ENCODE data around the gene TIGD3. TPM values are rescaled to one million over a fixed set of nuclear protein-coding genes. Genes with fewer than 3 reads are reported as not detected.

The TIGD3 gene
- total and polyA plus RNA-seq, 9 of the 15 experiments (the other 6 are each of a cell fraction or from before 2014, with no cell fraction given): 0.06 to 1.3 (median 0.56) TPM

GRCh38 chr11:65357856-65358356 lies 3.4 kb downstream of the TIGD3 start (continued):
- TF ChIP-seq HDAC6 (IDR thresholded peaks at IDR 0.05; ENCODE audit: low read depth, low read length): no peak
- peak in 1 of 2 experiments; percentile 59; a peak in 1 of 4 replicates for TF ChIP-seq RCOR1 (IDR thresholded peaks at IDR 0.05; ENCODE audit: borderline replicate concordance in 1 of 2, low read depth in 2 of 2, low read length in 2 of 2)
- TF ChIP-seq CEBPB (tag; IDR thresholded peaks at IDR 0.05): peak; percentile 85
- no peak for TF ChIP-seq SNIP1 (IDR thresholded peaks at IDR 0.05; ENCODE audit: low read depth)
- TF ChIP-seq ARID2 (IDR thresholded peaks at IDR 0.05): no peak
- TF ChIP-seq GATAD2A (IDR thresholded peaks at IDR 0.05): 0 out of 2 replicates have a peak, but pooled peaks have one; percentile 16
- TF ChIP-seq MYC (IDR thresholded peaks at IDR 0.05; ENCODE audit: low read depth, low read length): 0 out of 2 replicates have a peak, but pooled peaks have one; percentile 20
- TF ChIP-seq MYC (CRISPR knock-in tag; IDR thresholded peaks at IDR 0.05; ENCODE audit: borderline replicate concordance, low read depth): no peak

DNA sequence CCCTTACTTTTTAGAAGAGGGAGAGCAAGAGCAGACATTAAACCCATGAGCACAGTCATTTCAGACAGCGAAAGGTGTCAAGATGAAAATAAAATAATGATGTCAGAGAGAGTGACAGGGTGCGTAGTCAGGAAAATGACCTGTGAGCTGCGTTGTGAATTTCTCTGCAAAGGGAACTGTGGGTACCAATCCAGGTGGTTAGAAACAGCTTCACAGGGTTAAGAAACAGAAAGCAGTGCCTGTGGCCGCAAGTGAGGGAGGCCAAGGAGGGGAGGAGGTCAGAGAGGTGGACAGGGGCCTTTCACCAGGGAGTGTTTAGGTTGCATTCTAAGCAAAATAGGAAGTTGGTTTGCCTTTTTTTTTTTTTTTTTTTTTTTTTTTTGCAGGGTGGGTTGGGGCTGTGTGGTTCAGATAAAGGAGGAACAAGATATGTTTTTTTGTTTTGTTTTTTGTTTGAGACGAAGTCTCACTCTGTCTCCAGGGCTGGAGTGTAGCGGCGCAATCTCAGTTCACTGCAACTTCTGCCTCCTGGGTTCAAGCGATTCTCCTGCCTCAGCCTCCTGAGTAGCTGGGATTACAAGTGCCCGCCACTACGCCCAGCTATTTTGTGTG lies 7.9 kb downstream of the TIGD3 start:
- Histone ChIP-seq H3K4me3 (no peak overlapping the region), H4K20me1 (replicated peaks; ENCODE audit: control insufficient read depth, insufficient read depth, low read length) (no peaks in the 10 kb centered on the region), H3K27me3 (ENCODE audit: control insufficient read depth in 2 of 2, insufficient read depth in 2 of 2, low read length in 2 of 2) (no peaks in the 10 kb centered on the region), H3K4me2 (ENCODE audit: insufficient read depth, low read length) (peak overlapping the region; percentile 57), H3K9me1 (ENCODE audit: control insufficient read depth, insufficient read depth, low read length) (no peaks in the 10 kb centered on the region), H3K9ac (ENCODE audit: insufficient read depth in 1 of 2, low read depth in 2 of 2, low read length in 2 of 2) (peak overlapping the region in 1 of 2 experiments; percentile 69; a peak in 1 of 4 replicates), H3K79me2 (ENCODE audit: control insufficient read depth, insufficient read depth, low read length) (peaks cover 6% of the 10 kb centered on the region; the same call in 2 of the 3 replicates), H3K27ac (ENCODE audit: extremely low read depth, low read depth, low read length) (peak overlapping the region; percentile 39; the same call in 1 of the 3 replicates), H2AFZ (ENCODE audit: low read depth, low read length) (peak overlapping the region; percentile 49; the same call in 1 of the 2 replicates), H3K36me3 (ENCODE audit: control insufficient read depth, insufficient read depth, low read length) (no peaks in the 10 kb centered on the region), H3K9me3 (replicated peaks; ENCODE audit: control insufficient read depth, insufficient read depth, low read depth, low read length) (no peaks in the 10 kb centered on the region), H3K4me1 (replicated peaks in 1 of 2; ENCODE audit: control insufficient read depth in 2 of 2, insufficient read depth in 2 of 2, low read length in 2 of 2) (peaks cover 27 to 33% of the 10 kb centered on the region in 2 experiments; a peak in 4 of 5 replicates)
- ATAC-seq: peak; percentile 54
- 27% methylated on average over 10 of the region's 10 CpGs for WGBS (ENCODE audit: insufficient coverage, low coverage, missing lambda C conversion rate)
- intact Hi-C loops (cut with micrococcal nuclease): no loop called here
- POLR2A ChIA-PET: interaction anchor here (0.5 to 2.7 kb wide), 14 partner anchors 8 to 145 kb away, joined by 3 to 13 read pairs (median 3); partner anchors contain the start of genes MALAT1, NEAT1 and TIGD3
- BruUV-seq (replicated peaks): no TSS peak
- peak in 2 of 4 experiments; percentile 57 to 68 for DNase-seq (ENCODE audit: extremely low read depth in 1 of 4, low spot score in 3 of 4)
- CTCF ChIA-PET (ENCODE audit: low intra/inter-chr PET ratio): interaction anchor here (0.6 kb wide), 1 partner anchor 50 kb away, joined by 3 read pairs; no protein-coding TSS in a partner anchor
- in situ Hi-C loops (cut with MboI): no loop called here
- no peak for FAIRE-seq
- TF ChIP-seq SMAD2 (IDR thresholded peaks at IDR 0.05; ENCODE audit: low read depth, low read length) (no peak), CAMTA2 (CRISPR knock-in tag; conservative IDR thresholded peaks at IDR 0.05) (no peak), DDX20 (tag; IDR thresholded peaks at IDR 0.05; ENCODE audit: low read depth) (no peak), ZKSCAN1 (IDR thresholded peaks at IDR 0.05; ENCODE audit: low read depth, low read length) (no peak), ZZZ3 (IDR thresholded peaks at IDR 0.05) (no peak), ARNT (IDR thresholded peaks at IDR 0.05) (no peak), EP300 (IDR thresholded peaks at IDR 0.05; ENCODE audit: low read length) (peak; percentile 37; the same call in 1 of the 2 replicates)
- TF ChIP-seq, protein P1, sequence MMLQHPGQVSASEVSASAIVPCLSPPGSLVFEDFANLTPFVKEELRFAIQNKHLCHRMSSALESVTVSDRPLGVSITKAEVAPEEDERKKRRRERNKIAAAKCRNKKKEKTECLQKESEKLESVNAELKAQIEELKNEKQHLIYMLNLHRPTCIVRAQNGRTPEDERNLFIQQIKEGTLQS (IDR thresholded peaks at IDR 0.05): no peak
- TF ChIP-seq, protein P1 (CRISPR knock-in tag; conservative IDR thresholded peaks at IDR 0.05): no peak
